GM19193 (cell line): ENCODE results near the gene LRP1B.

ENCODE experiments used
- POLR2A ChIP-seq: IDR thresholded peaks from 4 replicates; pipeline ENCODE4 v1.6.1; 2011; ENCODE audit not compliant: insufficient read depth, insufficient read length; ENCODE audit errors: extremely low read depth

The LRP1B gene

GRCh38 chr2:140577453-140577852 is 1553.4 kb downstream of the LRP1B start:
- no peak for TF ChIP-seq POLR2A

- no peak for TF ChIP-seq POLR2A
Measured at GRCh38 chr2:140567734-140568133, 1563.1 kb downstream of the LRP1B start.

- no peak for TF ChIP-seq POLR2A
Measured at GRCh38 chr2:140565756-140566155, 1565.1 kb downstream of the LRP1B start.

GRCh38 chr2:140555701-140556100 is 1575.1 kb downstream of the LRP1B start:
- no peak for TF ChIP-seq POLR2A

GRCh38 chr2:140552634-140553033 is 1578.2 kb downstream of the LRP1B start:
- no peak for TF ChIP-seq POLR2A

GRCh38 chr2:140551287-140551686 is 1579.5 kb downstream of the LRP1B start:
- no peak for TF ChIP-seq POLR2A

GRCh38 chr2:140550821-140551220 is 1580.0 kb downstream of the LRP1B start:
- no peak for TF ChIP-seq POLR2A

- no peak for TF ChIP-seq POLR2A
Measured at GRCh38 chr2:140542627-140543026, 1588.2 kb downstream of the LRP1B start.

- TF ChIP-seq POLR2A: no peak
Measured at GRCh38 chr2:140539242-140539875, 1591.5 kb downstream of the LRP1B start.

GRCh38 chr2:140529706-140530105 is 1601.1 kb downstream of the LRP1B start:
- TF ChIP-seq POLR2A: no peak

- no peak for TF ChIP-seq POLR2A
Measured at GRCh38 chr2:140528982-140529381, 1601.8 kb downstream of the LRP1B start.

- no peak for TF ChIP-seq POLR2A
Measured at GRCh38 chr2:140526575-140526974, 1604.2 kb downstream of the LRP1B start.

GRCh38 chr2:140512106-140512505 is 1618.7 kb downstream of the LRP1B start:
- no peak for TF ChIP-seq POLR2A

- TF ChIP-seq POLR2A: no peak
Measured at GRCh38 chr2:140509765-140510164, 1621.1 kb downstream of the LRP1B start.

GRCh38 chr2:140508756-140509155 is 1622.1 kb downstream of the LRP1B start:
- no peak for TF ChIP-seq POLR2A

- no peak for TF ChIP-seq POLR2A
Measured at GRCh38 chr2:140506606-140507005, 1624.2 kb downstream of the LRP1B start.

- no peak for TF ChIP-seq POLR2A
Measured at GRCh38 chr2:140504601-140505000, 1626.2 kb downstream of the LRP1B start.
